Measurements from ENCODE around the gene ZBTB4.

ZBTB4 gene

GRCh38 chr17:7502987-7503386, 23.6 kb upstream of the ZBTB4 start:
- no peak for DNase-seq (ENCODE audit: extremely low read depth, low read depth)
- TF ChIP-seq CTCF (IDR thresholded peaks at IDR 0.05; ENCODE audit: low read depth, low read length, missing control alignments), result peak; percentile 36

GRCh38 chr17:7502171-7502847, 22.9 kb upstream of the ZBTB4 start:
- DNase-seq (ENCODE audit: extremely low read depth, low read depth), result no peak
- no peak overlapping the region for H3K4me3 ChIP-seq (replicated peaks; ENCODE audit: low read depth, low read length)
- TF ChIP-seq CTCF (IDR thresholded peaks at IDR 0.05; ENCODE audit: low read depth, low read length, missing control alignments), result no peak

More at GRCh38 chr17:7502987-7503386, 23.6 kb upstream of the ZBTB4 start:
- no peak overlapping the region for H3K4me3 ChIP-seq (replicated peaks; ENCODE audit: low read depth, low read length)

GRCh38 chr17:7501729-7502128, 22.3 kb upstream of the ZBTB4 start:
- no peak for TF ChIP-seq CTCF (IDR thresholded peaks at IDR 0.05; ENCODE audit: low read depth, low read length, missing control alignments)
- no peak overlapping the region for H3K4me3 ChIP-seq (replicated peaks; ENCODE audit: low read depth, low read length)
- DNase-seq (ENCODE audit: extremely low read depth, low read depth), result no peak

GRCh38 chr17:7499161-7499560, 19.7 kb upstream of the ZBTB4 start:
- DNase-seq (ENCODE audit: extremely low read depth, low read depth), result no peak
- TF ChIP-seq CTCF (IDR thresholded peaks at IDR 0.05; ENCODE audit: low read depth, low read length, missing control alignments), result no peak

GRCh38 chr17:7497636-7498035, 18.2 kb upstream of the ZBTB4 start:
- DNase-seq (ENCODE audit: extremely low read depth, low read depth), result no peak
- H3K4me3 ChIP-seq (replicated peaks; ENCODE audit: low read depth, low read length), result no peak overlapping the region
- TF ChIP-seq CTCF (IDR thresholded peaks at IDR 0.05; ENCODE audit: low read depth, low read length, missing control alignments), result no peak

More at GRCh38 chr17:7499161-7499560, 19.7 kb upstream of the ZBTB4 start:
- no peak overlapping the region for H3K4me3 ChIP-seq (replicated peaks; ENCODE audit: low read depth, low read length)

- H3K4me3 ChIP-seq (replicated peaks; ENCODE audit: low read depth, low read length), result no peak overlapping the region
- no peak for DNase-seq (ENCODE audit: extremely low read depth, low read depth)
- no peak for TF ChIP-seq CTCF (IDR thresholded peaks at IDR 0.05; ENCODE audit: low read depth, low read length, missing control alignments)
Measured at GRCh38 chr17:7497228-7497627, 17.8 kb upstream of the ZBTB4 start.
